Left lung (tissue), 10 donors: ENCODE data around the gene ABCB6. TPM values are rescaled to one million over a fixed set of nuclear protein-coding genes. Genes with fewer than 3 reads are reported as not detected.
"Not testable (repeated sequence)": the region's sequence is repeated elsewhere in the genome, so short reads cannot be mapped to it uniquely, and the experiment has no call there.

ENCODE experiments used
- ATAC-seq: fragments of 200-7000 bp; cut with Tn5 transposase; one replicate; pipeline ENCODE4 v1.9.1; 2020; ENCODE audit warnings: moderate library complexity
- DNase-seq, 4 donors: peaks; one replicate each; pipeline ENCODE4 v3.0.0-alpha.2; 2013 to 2020
- H3K27ac ChIP-seq, 2 donors: fragments of 200-600 bp; sonication (generic) in 1 of 2; one replicate each; pipeline versions ENCODE4 v1.5.0 to v1.8.0; 2020 to 2021
- H3K27me3 ChIP-seq, 2 donors: fragments of 200-600 bp; sonication (generic) in 1 of 2; one replicate each; pipeline versions ENCODE4 v1.5.0 to v1.8.0; 2020 to 2021
- H3K36me3 ChIP-seq, 2 donors: fragments of 200-600 bp; sonication (generic) in 1 of 2; one replicate each; pipeline versions ENCODE4 v1.5.0 to v1.8.0; 2020 to 2021
- H3K4me1 ChIP-seq, 2 donors: fragments of 200-600 bp; one replicate each; pipeline ENCODE4 v1.8.0; 2021
- H3K4me3 ChIP-seq, 2 donors: fragments of 200-600 bp; sonication (generic) in 1 of 2; one replicate each; pipeline versions ENCODE4 v1.5.0 to v1.8.0; 2020 to 2021; ENCODE audit warnings: mild to moderate bottlenecking in 1 of 2
- H3K9me3 ChIP-seq, 2 donors: fragments of 200-600 bp; sonication (generic) in 1 of 2; one replicate each; pipeline versions ENCODE4 v1.5.0 to v1.8.0; 2020 to 2021
- CTCF ChIP-seq, 2 donors: fragments of 200-600 bp; sonication (generic) in 1 of 2; IDR thresholded peaks; one replicate each; pipeline versions ENCODE4 v1.5.0 to v1.8.0; 2021; ENCODE audit warnings: antibody characterized with exemption in 2 of 2
- intact Hi-C, 2 donors: fragments of 100-400 bp; cut with DNase I; formaldehyde crosslinking; loops; one replicate each; pipeline versions ENCODE4 v1.11.2 to v1.14.2; 2022
- polyA plus RNA-seq, 6 donors: library from polyadenylated mRNA; unstranded; fragments of 120-200 nt; gene quantifications; one replicate each; pipeline ENCODE4 v1.2.1, GENCODE V29; 2013; ENCODE audit not compliant: insufficient read length in 6 of 6
- total RNA-seq, 2 donors: library from RNA; stranded (reverse); fragmentation: NEBNext Ultra II Directional; extraction: Animal tissue kit (Norgen Biotek cat#: 25700); gene quantifications; one replicate each; pipeline ENCODE4 v1.2.1, GENCODE V29; 2021
- donor health status: DM: no; HTN: yes; CAD: no.
- donor health status: DM: no; HTN: no; CAD: no.

ABCB6 gene
- total and polyA plus RNA-seq, 8 donors: 23.2 to 45.3 (median 30.1) TPM

- Histone ChIP-seq H3K36me3 (no peaks in the 10 kb centered on the region), H3K9me3 (no peaks in the 10 kb centered on the region), H3K27ac (no peak overlapping the region), H3K27me3 (peaks cover 0 to 36% of the 10 kb centered on the region in 2 donors), H3K4me3 (no peak overlapping the region), H3K4me1 (no peaks in the 10 kb centered on the region)
- no peak for ATAC-seq
- no peak for DNase-seq
- intact Hi-C loops: no loop called here
- no peak for TF ChIP-seq CTCF (IDR thresholded peaks at IDR 0.05)
Observed at GRCh38 chr2:219261024-219261855, 42.5 kb upstream of the ABCB6 start.

GRCh38 chr2:219258942-219259341 is 40.2 kb upstream of the ABCB6 start:
- H3K36me3 ChIP-seq, DNase-seq, H3K9me3 ChIP-seq, H3K27ac ChIP-seq, ATAC-seq, intact Hi-C loops, H3K4me3 ChIP-seq: not testable (repeated sequence)
- peaks cover 0 to 43% of the 10 kb centered on the region in 2 donors for H3K27me3 ChIP-seq
- H3K4me1 ChIP-seq: peaks cover 0 to 14% of the 10 kb centered on the region in 2 donors

- peaks cover 0 to 12% of the 10 kb centered on the region in 2 donors for H3K36me3 ChIP-seq
- H3K27me3 ChIP-seq: peaks cover 0 to 33% of the 10 kb centered on the region in 2 donors
- peak overlapping the region; percentile 79 to 97 for H3K27ac ChIP-seq
- H3K9me3 ChIP-seq: no peaks in the 10 kb centered on the region
- DNase-seq (peak in 1 of 4 donors; percentile 44), ATAC-seq (peak; percentile 5)
- peaks cover 10 to 46% of the 10 kb centered on the region in 2 donors for H3K4me1 ChIP-seq
- intact Hi-C loops: no loop called here
- peak overlapping the region; percentile 54 to 69 for H3K4me3 ChIP-seq
- no peak for TF ChIP-seq CTCF (IDR thresholded peaks at IDR 0.05)
Observed at GRCh38 chr2:219254590-219255201, 35.9 kb upstream of the ABCB6 start.

GRCh38 chr2:219253753-219254589 is 35.2 kb upstream of the ABCB6 start, which contains the start of gene TUBA4A:
TUBA4A (minus strand) TSS chr2:219253918; CDS start chr2:219253858, 60 bp downstream.
- Histone ChIP-seq H3K4me3 (peak within 1 kb of the TSS; percentile 54 to 69), H3K36me3 (peaks cover 0 to 14% of the 10 kb centered on the region in 2 donors), H3K9me3 (no peaks in the 10 kb centered on the region), H3K4me1 (peaks cover 16 to 54% of the 10 kb centered on the region in 2 donors), H3K27me3 (peaks cover 0 to 26% of the 10 kb centered on the region in 2 donors), H3K27ac (peak within 1 kb of the TSS; percentile 79 to 97)
- intact Hi-C loops: no loop called here
- ATAC-seq: peak; percentile 89
- peak in 3 of 4 donors; percentile 79 to 97 (median 88) for DNase-seq
- TF ChIP-seq CTCF (IDR thresholded peaks at IDR 0.05): peak in 1 of 2 donors; percentile 32
